Lower leg skin (tissue), 3 donors: ENCODE results near the gene BOK.
"Not testable (repeated sequence)": the region's sequence is repeated elsewhere in the genome, so short reads cannot be mapped to it uniquely, and the experiment has no call there.

ENCODE experiments used
- POLR2A ChIP-seq, 2 donors: fragments of 450-650 bp; IDR thresholded peaks; one replicate each; pipeline ENCODE4 v1.6.1; 2016 to 2017; ENCODE audit warnings: antibody characterized with exemption in 2 of 2, mild to moderate bottlenecking in 1 of 2, moderate library complexity in 1 of 2
- TF ChIP-seq, protein P1 (sequence below), 3 donors: fragments of 450-650 bp; IDR thresholded peaks; one replicate each; pipeline ENCODE4 v1.5.1; 2016; ENCODE audit warnings: antibody characterized with exemption in 3 of 3, mild to moderate bottlenecking in 3 of 3, moderate library complexity in 2 of 3

- TF ChIP-seq, protein P1, sequence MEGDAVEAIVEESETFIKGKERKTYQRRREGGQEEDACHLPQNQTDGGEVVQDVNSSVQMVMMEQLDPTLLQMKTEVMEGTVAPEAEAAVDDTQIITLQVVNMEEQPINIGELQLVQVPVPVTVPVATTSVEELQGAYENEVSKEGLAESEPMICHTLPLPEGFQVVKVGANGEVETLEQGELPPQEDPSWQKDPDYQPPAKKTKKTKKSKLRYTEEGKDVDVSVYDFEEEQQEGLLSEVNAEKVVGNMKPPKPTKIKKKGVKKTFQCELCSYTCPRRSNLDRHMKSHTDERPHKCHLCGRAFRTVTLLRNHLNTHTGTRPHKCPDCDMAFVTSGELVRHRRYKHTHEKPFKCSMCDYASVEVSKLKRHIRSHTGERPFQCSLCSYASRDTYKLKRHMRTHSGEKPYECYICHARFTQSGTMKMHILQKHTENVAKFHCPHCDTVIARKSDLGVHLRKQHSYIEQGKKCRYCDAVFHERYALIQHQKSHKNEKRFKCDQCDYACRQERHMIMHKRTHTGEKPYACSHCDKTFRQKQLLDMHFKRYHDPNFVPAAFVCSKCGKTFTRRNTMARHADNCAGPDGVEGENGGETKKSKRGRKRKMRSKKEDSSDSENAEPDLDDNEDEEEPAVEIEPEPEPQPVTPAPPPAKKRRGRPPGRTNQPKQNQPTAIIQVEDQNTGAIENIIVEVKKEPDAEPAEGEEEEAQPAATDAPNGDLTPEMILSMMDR (IDR thresholded peaks at IDR 0.05), result not testable (repeated sequence)
- TF ChIP-seq POLR2A (IDR thresholded peaks at IDR 0.05), result not testable (repeated sequence)
Observed at GRCh38 chr2:241589863-241590262, 31.3 kb downstream of the BOK start.
